NCI-H226 (cell line): ENCODE data around the gene HS3ST4.
"Not testable (repeated sequence)": the region's sequence is repeated elsewhere in the genome, so short reads cannot be mapped to it uniquely, and the experiment has no call there.

ENCODE experiments used
- DNase-seq: peaks from one replicate; pipeline ENCODE4 v3.0.0-alpha.2; 2015

HS3ST4 gene

GRCh38 chr16:26015776-26016175 lies 324.0 kb downstream of the HS3ST4 start:
- no peak for DNase-seq

- no peak for DNase-seq
Observed at GRCh38 chr16:26016989-26017388, 325.2 kb downstream of the HS3ST4 start.

GRCh38 chr16:26019381-26020242 lies 327.9 kb downstream of the HS3ST4 start:
- DNase-seq = no peak

DNA sequence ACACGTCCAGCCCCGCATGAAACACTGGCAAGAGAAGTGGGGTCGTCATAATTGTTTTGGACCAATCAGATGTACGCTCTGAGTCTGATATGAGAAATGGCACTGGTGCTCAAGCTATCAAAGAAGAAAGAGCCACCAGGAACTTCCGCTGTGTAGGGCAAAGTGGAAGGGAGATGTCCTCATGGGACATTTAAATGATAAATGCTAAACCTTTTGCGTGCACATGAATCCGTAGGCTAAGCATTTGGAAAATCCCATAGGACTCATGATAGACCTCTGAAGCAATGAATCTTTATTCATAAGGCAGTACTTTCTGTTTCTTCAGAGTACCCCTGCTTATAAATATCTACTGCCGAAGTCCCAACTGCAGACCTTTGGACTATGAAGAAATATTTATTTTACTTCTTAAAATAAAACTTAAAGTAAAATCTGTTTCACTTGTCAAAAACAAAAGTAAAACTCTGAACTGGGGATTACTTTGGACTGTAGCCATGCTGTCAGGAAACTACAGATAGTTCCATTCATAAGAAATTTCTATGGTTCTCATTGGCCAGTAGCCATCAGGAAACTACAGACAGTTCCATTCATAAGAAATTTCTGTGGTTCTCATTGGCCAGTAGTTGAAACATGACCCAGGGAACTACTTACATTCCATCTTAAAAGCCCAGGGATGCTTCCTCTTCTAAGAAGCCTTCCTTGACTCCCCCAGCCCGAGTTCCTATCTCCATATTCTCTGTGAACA lies 335.1 kb downstream of the HS3ST4 start:
- no peak for DNase-seq

- no peak for DNase-seq
Observed at GRCh38 chr16:26031286-26031685, 339.5 kb downstream of the HS3ST4 start.

DNA sequence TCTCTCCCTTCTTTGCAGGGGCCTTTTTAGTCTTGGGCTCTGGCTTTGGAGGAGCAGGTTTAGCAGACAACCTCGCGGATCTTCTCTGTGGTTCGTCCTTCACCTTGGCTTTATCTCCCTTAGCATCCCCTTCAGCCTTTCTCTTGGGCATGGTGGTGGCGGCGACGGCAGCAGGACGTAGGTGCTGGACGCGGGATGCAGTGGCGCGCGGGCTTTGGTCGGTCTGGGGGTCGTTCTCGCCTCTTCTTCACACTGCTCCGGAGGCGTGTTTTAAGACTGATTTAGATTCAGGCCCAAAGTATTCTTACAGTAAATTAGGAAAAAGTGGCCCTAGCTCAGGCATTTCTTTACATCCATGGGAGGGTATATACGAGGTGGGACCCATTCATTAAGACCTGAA lies 340.9 kb downstream of the HS3ST4 start:
- DNase-seq = not testable (repeated sequence)

DNA sequence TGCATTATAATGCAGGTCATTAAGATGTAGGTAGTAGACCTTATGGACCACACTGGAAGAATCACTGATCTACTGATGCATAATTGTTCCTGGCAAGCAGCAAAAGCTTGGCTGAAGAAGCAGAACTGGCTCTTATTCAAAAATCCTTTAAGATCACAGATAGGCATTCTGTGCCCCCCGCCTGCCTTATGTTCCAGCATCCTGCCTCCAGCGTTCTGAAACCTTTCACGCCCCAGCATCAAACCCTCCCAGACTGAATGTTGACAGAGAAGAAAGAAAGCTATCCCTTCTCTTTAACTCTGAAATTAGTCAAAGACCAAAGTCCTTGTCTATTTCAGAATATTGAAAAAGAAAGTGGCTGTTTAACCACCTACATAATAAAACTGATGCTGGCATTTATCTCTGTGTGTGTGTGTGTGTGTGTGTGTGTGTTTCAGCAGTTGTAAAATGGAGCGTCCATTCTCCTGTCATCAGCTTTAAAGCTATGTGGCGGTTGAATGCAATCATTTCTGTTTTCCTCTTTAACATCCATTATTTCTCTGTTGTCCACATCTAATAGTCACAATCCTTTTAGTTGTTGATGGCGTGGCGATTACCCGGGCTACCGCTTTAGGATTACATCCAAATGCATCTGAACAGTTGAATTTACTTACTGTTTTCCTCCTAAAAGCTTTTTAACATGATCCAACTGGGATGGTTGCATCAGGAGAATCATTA lies 350.4 kb downstream of the HS3ST4 start:
- DNase-seq = no peak

GRCh38 chr16:26050472-26050871 lies 358.7 kb downstream of the HS3ST4 start:
- DNase-seq = no peak

- no peak for DNase-seq
Observed at GRCh38 chr16:26051063-26051462, 359.3 kb downstream of the HS3ST4 start.

- no peak for DNase-seq
Observed at GRCh38 chr16:26053889-26054288, 362.1 kb downstream of the HS3ST4 start.

- no peak for DNase-seq
Observed at GRCh38 chr16:26058326-26058725, 366.6 kb downstream of the HS3ST4 start.

- no peak for DNase-seq
Observed at GRCh38 chr16:26070302-26071100, 378.7 kb downstream of the HS3ST4 start.

GRCh38 chr16:26071101-26071866 lies 379.5 kb downstream of the HS3ST4 start:
- DNase-seq = no peak

DNA sequence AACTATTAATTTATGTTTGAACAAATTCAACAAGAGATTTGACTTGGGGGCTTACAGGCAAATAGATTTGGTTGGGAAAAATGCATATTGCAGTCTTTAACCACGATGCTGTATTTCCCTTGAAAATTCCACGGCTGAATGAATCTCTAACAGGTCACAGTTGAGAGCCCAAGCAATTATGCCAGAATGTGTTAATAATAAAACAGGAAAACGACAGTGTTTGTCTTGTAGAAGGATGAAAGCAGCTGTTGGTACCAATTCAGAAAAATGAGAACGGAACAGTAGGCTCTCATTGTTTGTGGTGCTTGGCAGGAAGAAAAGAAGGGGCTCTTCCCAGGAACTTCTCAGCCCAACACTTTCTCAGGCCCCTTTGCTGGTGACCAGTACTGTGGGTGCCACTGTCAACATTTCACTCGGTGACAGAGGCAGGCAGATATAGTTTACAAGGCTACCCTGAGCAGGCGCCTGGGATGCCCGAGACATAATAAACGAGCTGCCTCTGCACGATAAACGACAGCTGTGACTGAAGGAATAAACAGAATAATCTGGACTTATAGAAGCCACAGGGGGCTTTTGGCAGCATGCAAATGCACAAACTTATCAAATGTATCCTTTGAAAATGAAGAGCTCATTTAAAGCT lies 387.1 kb downstream of the HS3ST4 start:
- no peak for DNase-seq

GRCh38 chr16:26087091-26087490 lies 395.3 kb downstream of the HS3ST4 start:
- DNase-seq = no peak

DNA sequence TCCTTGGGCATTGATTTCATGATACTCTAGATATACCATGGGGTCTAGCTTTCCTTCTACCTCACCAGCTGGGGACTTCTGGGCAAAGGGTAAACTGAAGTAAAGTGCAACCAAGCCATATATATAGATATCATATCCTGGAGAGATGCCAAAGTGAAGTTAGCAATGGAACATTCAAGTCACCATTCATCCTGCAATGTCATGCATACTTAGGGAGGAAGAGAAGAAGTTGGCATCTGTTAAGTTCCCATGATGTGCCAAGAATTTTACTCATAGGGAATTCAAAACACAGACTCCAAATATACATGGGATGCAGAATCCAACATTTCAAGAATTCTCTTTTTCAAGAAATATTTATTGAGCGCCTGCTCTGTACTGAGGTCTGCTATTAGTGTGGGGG lies 399.8 kb downstream of the HS3ST4 start:
- no peak for DNase-seq

- not testable (repeated sequence) for DNase-seq
Observed at GRCh38 chr16:26098206-26098605, 406.4 kb downstream of the HS3ST4 start.

- no peak for DNase-seq
Observed at GRCh38 chr16:26102369-26102768, 410.6 kb downstream of the HS3ST4 start.

GRCh38 chr16:26108836-26109505 lies 417.2 kb downstream of the HS3ST4 start:
- DNase-seq = no peak

GRCh38 chr16:26111900-26112299 lies 420.1 kb downstream of the HS3ST4 start:
- no peak for DNase-seq

- no peak for DNase-seq
Observed at GRCh38 chr16:26118575-26118974, 426.8 kb downstream of the HS3ST4 start.
